Fibroblast of skin of right quadriceps (primary cell): ENCODE data around the gene GNA14.
A peak's percentile ranks its signal among the peaks of the same experiment; 100 is the strongest.
"Not testable (repeated sequence)": the region's sequence is repeated elsewhere in the genome, so short reads cannot be mapped to it uniquely, and the experiment has no call there.

Experiments
- DNase-seq: peaks from one replicate; pipeline ENCODE4 v3.0.0-alpha.2; 2013

Gene GNA14

DNA sequence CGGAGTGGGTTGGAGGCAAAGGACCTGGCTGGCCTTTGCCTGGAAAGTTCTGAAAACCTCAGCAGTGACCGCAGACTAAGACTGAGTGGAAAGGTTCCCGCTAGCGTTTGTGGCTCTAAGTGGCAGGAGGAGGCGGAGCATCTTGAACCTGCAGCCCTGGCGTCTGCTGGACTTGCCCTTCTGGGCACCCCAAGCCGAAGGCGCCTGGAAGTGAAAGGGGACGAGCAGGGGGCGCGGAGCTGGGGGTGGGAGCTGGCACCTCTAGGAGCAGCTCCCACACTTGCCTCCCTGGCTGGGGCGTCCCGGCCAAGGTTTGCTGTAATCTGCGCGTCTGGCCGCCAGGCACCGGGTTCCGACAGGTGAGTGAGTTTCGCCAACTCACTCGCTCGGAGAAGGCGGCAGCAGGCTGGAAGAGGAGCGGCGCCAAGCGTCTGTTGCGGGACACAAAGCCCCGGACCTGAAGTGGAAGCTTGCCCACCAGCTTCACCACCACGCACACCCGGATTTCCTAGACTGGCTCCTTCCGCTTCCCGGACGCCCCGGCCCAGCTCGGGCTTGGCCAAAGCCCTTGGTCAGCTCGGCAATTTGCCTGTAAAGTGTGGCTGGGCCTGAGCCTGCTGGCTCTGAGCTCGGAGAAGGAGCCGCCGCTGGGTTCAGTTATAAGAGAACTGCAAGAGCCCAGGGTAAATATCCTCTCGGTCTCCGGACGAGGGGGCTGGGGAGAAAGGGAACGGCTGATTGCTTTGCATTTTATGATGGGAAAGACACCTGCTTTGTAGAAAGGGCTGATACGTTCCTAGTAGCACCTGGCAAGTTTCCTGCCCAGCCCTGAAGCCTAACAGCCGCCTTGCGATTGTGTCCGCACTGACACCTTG lies at the start of gene GNA14:
Gene GNA14, minus strand, starts transcription at position 89 of the 875 bp plus-strand sequence. CDS start 529 bp downstream, outside the sequence.
- DNase-seq = no peak

GRCh38 chr9:77697238-77697984 lies 49.3 kb upstream of the GNA14 start:
- no peak for DNase-seq

DNA sequence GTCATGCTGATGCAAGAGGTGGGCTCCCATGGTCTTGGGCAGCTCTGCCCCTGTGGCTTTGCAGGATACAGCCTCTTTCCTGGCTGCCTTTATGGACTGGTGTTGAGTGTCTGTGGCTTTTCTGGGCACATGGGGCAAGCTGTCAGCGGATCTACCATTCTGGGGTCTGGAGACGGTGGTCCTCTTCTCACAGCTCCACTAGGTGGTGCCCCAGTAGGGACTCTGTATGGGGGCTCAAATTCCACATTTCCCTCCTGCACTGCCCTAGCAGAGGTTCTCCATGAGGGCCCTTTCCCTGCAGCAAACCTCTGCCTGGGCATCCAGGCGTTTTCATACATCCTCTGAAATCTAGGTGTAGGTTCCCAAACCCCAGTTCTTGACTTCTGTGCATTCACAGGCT lies 42.6 kb upstream of the GNA14 start:
- not testable (repeated sequence) for DNase-seq

DNA sequence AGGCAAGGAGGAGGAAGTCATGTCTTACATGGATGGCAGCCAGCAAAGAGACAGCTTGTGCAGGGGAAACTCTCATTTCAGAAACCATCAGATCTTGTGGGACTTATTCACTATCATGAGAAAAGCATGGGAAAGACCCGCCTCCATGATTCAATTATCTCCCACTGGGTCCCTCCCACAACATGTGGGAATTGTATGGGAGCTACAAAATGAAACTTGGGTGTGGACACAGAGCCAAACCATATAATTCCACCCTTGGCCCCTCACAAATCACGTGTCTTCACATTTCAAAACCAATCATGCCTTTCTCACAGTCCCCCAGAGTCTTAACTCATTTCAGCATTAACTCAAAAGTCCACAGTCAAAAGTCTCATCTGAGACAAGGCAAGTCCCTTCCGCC lies 42.0 kb upstream of the GNA14 start:
- DNase-seq = peak; percentile 14

- not testable (repeated sequence) for DNase-seq
Observed at GRCh38 chr9:77687737-77688136, 39.6 kb upstream of the GNA14 start.

DNA sequence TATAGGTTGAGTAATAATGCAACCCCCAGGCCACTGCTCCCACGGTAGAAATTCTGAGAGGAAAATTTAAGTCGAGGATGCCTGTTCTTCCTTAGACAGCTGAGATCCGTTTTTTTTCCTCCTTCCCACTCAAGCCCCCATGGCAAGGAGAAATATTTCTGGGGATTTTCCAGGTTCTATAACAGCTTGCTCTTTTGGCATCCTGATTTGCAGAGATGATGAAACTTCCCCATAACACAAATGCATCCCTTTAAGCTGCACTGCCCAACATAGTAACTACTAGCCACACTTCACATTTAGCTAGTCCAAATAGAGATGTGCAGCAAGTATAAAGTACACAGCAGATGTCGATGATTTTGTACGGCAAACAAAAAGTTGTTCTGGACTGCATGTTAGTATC lies 32.5 kb upstream of the GNA14 start:
- no peak for DNase-seq

- no peak for DNase-seq
Observed at GRCh38 chr9:77679661-77680368, 31.7 kb upstream of the GNA14 start.

GRCh38 chr9:77679088-77679487 lies 31.0 kb upstream of the GNA14 start:
- no peak for DNase-seq

- no peak for DNase-seq
Observed at GRCh38 chr9:77677957-77678535, 29.9 kb upstream of the GNA14 start.

DNA sequence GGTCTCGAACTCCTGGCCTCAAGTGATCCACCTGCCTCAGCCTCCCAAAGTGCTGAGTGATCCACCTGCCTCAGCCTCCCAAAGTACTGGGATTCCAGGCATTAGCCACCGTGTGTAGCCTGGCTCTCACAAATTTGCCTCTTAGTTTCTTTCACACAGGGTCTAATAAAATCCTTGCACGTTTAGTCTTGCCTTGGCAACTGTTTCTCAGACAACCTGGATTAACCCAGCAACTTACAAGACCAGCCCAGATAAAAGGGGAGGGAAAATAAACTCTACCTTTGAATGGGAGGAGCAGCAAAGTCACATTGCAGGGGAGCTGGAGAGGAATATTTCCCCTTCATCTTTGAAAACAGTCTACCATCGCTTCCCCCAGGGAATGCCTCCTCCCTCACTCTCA lies 29.3 kb upstream of the GNA14 start:
- DNase-seq = no peak

DNA sequence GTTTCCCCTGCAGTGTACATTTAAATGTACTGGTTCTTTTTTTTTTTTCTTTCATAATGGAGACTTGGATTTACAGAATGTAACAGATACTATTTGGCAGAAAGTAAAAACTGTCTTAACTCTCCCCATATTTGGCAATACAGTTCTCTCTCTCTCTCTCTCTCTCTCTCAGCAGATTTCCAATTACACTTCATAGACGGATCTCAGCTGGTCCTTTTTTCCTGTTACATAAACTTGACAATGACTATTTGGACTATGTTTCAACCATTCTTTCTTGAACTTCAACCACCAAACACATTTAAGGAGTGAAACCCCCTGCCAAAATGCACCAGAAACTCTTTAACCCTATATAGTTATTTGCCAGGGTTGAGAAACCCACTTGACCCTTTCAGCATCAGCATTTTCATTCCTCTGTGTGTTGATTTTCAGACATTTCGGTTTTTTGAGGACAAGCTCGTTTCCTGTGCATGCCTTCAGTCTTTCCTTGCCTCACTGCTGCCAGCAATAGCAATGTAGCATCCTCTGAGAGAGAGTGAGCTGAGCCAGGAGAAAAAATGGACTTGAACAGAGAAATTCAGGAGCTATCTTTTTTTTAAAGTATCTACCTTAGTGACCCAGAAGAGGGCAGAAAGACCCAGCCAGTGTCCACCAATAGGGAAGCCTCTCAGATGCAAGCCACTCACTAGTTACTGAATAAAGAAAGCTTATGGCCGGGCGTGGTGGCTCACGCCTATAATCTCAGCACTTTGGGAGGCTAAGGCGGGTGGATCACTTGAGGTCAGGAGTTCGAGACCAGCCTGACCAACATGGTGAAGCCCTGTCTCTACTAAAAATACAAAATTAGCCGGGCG lies 26.0 kb upstream of the GNA14 start:
- no peak for DNase-seq

DNA sequence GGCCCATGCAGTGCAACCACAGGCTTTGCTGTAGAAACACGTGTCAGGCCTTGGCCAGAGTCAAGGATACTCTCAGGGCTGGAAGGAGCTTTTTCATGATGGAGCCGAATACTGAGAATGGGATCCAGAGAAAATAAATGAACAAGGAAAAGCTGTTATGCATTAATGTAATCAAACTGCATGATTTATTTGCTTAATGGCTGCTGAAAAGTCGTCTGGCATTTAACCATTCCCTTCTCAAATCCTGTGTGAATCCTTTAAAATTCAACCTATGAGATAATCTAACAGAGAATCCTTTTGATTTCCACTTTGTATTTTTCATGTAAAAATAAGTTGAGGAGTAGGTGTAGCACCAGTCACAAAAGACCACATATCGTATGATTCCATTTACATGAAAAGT lies 24.1 kb upstream of the GNA14 start:
- DNase-seq = no peak

GRCh38 chr9:77667151-77667550 lies 19.0 kb upstream of the GNA14 start:
- DNase-seq = no peak

- DNase-seq = no peak
Observed at GRCh38 chr9:77663754-77664153, 15.6 kb upstream of the GNA14 start.

DNA sequence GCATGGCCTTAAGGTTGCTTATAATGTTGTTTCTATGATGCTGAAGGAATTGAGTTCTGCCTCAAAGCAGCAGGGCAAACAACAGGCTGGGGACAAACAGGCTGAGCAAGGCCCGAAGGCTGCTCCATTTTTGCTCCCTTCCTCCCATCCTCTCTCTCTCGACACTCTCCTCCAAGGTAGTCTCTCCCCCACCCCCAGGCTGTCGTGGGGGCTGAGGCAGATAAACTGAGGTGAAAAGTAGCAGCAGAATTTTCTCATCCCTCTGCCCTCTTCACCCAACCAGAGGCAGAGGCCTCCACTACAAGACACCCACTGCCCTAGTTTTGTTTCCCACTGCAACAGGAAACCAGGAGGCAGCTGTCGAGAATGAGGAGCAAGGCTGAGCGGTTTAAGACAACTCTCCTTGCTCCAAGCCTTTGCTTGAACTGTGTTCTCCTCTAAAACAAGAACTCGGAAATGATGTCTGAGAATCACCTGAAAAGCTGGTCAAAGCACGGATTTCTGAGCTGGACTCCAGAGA lies 13.5 kb upstream of the GNA14 start:
- no peak for DNase-seq

- no peak for DNase-seq
Observed at GRCh38 chr9:77659926-77660325, 11.8 kb upstream of the GNA14 start.

GRCh38 chr9:77651203-77651602 lies 3.1 kb upstream of the GNA14 start:
- DNase-seq = no peak

DNA sequence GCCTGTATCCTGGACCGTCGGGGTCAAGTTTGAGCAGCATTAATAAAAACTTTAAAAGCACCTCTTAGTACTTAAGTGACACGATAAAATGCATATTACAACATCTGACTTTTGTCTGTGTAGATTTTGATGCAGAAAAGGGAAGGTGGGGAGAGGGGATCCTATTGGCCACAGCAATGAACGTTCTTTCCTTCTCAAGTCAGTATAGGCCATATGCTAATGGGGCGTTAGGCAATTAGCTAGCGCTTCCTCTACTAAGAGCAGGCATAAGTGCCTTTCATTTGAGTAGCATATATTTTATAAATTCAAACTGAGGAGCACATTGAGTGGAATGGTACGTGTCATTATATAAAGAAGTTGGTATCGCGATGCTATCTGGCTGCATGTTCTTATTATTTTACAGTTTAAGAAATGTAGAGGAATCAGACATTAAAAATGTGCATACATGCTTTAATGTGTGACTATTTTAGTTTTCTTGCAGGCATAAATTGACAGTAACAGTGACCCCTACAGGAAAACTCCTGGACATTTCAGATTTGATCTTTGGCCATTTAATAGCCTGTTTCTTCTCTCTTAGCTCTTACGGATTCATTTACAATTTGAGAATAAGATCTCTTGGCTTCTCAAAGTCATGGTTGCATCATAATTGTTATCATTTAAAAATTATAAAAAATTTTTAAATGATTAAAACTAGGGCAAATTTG lies 1.1 kb upstream of the GNA14 start:
- DNase-seq = peak; percentile 7

GRCh38 chr9:77647267-77648233 lies 572 bp downstream of the GNA14 start:
- DNase-seq = peak; percentile 12

DNA sequence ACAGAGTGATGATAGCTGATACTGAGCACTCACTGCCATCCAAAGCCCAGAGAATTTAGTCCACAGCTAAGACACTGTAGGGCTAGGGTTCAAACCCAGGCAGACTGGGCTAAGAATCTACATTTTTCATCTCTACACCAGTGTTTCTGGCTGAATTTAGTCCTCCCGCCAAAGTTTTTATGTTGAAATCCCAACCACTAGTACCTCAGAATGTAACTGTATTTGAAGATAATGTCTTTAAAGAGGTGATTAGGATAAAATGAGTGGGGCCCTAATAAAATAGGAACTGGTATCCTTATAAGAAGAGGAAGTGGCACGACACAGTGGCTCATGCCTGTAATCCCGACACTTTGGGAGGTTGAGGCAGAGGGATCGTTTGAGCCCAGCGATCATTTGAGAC lies 4.3 kb downstream of the GNA14 start:
- no peak for DNase-seq
